Endothelial cell (in vitro differentiated cells): ENCODE results near the gene IL33. TPM values are rescaled to one million over a fixed set of nuclear protein-coding genes. Genes with fewer than 3 reads are reported as not detected.
A peak's percentile ranks its signal among the peaks of the same experiment; 100 is the strongest.

Source experiments
- DNase-seq: peaks from one replicate; pipeline ENCODE4 v3.0.0; 2021; ENCODE audit warnings: low spot score
- H3K27ac Mint-ChIP-seq: one replicate; pipeline ENCODE4 v1.8.0; 2021; ENCODE audit warnings: mixed read lengths, inconsistent platforms; ENCODE audit not compliant: unreplicated experiment
- H3K27me3 Mint-ChIP-seq: one replicate; pipeline ENCODE4 v1.8.0; 2021; ENCODE audit warnings: mild to moderate bottlenecking, moderate library complexity, mixed read lengths, inconsistent platforms; ENCODE audit not compliant: unreplicated experiment
- H3K36me3 Mint-ChIP-seq: one replicate; pipeline ENCODE4 v1.8.0; 2021; ENCODE audit warnings: mild to moderate bottlenecking, low read depth, mixed read lengths, inconsistent platforms; ENCODE audit not compliant: unreplicated experiment
- H3K4me1 Mint-ChIP-seq: one replicate; pipeline ENCODE4 v1.8.0; 2021; ENCODE audit warnings: mild to moderate bottlenecking, mixed read lengths, inconsistent platforms; ENCODE audit not compliant: unreplicated experiment
- H3K4me3 Mint-ChIP-seq: one replicate; pipeline ENCODE4 v1.8.0; 2021; ENCODE audit warnings: mild to moderate bottlenecking, mixed read lengths, inconsistent platforms; ENCODE audit not compliant: unreplicated experiment
- H3K9me3 Mint-ChIP-seq: one replicate; pipeline ENCODE4 v1.8.0; 2021; ENCODE audit warnings: mixed read lengths, inconsistent platforms; ENCODE audit not compliant: unreplicated experiment
- CTCF ChIP-seq: fragments of 200-600 bp; sonication (generic); IDR thresholded peaks from one replicate; pipeline ENCODE4 v1.5.0; 2021; ENCODE audit warnings: antibody characterized with exemption; ENCODE audit not compliant: unreplicated experiment
- total RNA-seq: library from RNA; stranded (reverse); fragmentation: NEBNext Ultra II Directional; extraction: Animal tissue kit (Norgen Biotek cat#: 25700); gene quantifications from one replicate; pipeline ENCODE4 v1.2.1, GENCODE V29; 2021; ENCODE audit not compliant: unreplicated experiment

IL33 gene
- total RNA-seq, 1 donor from 2014 or later = 0.31 TPM

- no peaks in the 10 kb centered on the region for H3K9me3 Mint-ChIP-seq
- H3K4me3 Mint-ChIP-seq = no peak overlapping the region
- no peak for DNase-seq
- H3K4me1 Mint-ChIP-seq = peaks cover 40% of the 10 kb centered on the region
- peak overlapping the region; percentile 73 for H3K27ac Mint-ChIP-seq
- H3K36me3 Mint-ChIP-seq = peaks cover 3% of the 10 kb centered on the region
- TF ChIP-seq CTCF = no peak
- H3K27me3 Mint-ChIP-seq = no peaks in the 10 kb centered on the region
Measured at GRCh38 chr9:6219981-6220380, 4.4 kb downstream of the IL33 start.

GRCh38 chr9:6224393-6225154 lies 9.0 kb downstream of the IL33 start:
- Mint-ChIP-seq H3K4me3 (no peak overlapping the region), H3K27me3 (peaks cover 4% of the 10 kb centered on the region), H3K9me3 (no peaks in the 10 kb centered on the region), H3K4me1 (peaks cover 16% of the 10 kb centered on the region), H3K27ac (no peak overlapping the region), H3K36me3 (no peaks in the 10 kb centered on the region)
- no peak for TF ChIP-seq CTCF
- no peak for DNase-seq

GRCh38 chr9:6226696-6227095 lies 11.1 kb downstream of the IL33 start:
- no peak overlapping the region for H3K4me3 Mint-ChIP-seq
- peaks cover 4% of the 10 kb centered on the region for H3K27me3 Mint-ChIP-seq
- H3K27ac Mint-ChIP-seq = no peak overlapping the region
- H3K9me3 Mint-ChIP-seq = no peaks in the 10 kb centered on the region
- H3K4me1 Mint-ChIP-seq = peaks cover 7% of the 10 kb centered on the region
- TF ChIP-seq CTCF = no peak
- DNase-seq = no peak
- no peaks in the 10 kb centered on the region for H3K36me3 Mint-ChIP-seq

- no peak overlapping the region for H3K27ac Mint-ChIP-seq
- peaks cover 4% of the 10 kb centered on the region for H3K27me3 Mint-ChIP-seq
- peaks cover 7% of the 10 kb centered on the region for H3K4me1 Mint-ChIP-seq
- no peak overlapping the region for H3K4me3 Mint-ChIP-seq
- TF ChIP-seq CTCF = no peak
- no peaks in the 10 kb centered on the region for H3K9me3 Mint-ChIP-seq
- no peaks in the 10 kb centered on the region for H3K36me3 Mint-ChIP-seq
- DNase-seq = no peak
Measured at GRCh38 chr9:6229186-6229585, 13.6 kb downstream of the IL33 start.

GRCh38 chr9:6229619-6230018 lies 14.0 kb downstream of the IL33 start:
- Mint-ChIP-seq H3K4me3 (no peak overlapping the region), H3K27ac (no peak overlapping the region), H3K9me3 (no peaks in the 10 kb centered on the region), H3K27me3 (peaks cover 4% of the 10 kb centered on the region), H3K4me1 (peaks cover 7% of the 10 kb centered on the region), H3K36me3 (no peaks in the 10 kb centered on the region)
- TF ChIP-seq CTCF = no peak
- no peak for DNase-seq
